ENCODE data around the gene BCAS3.

- TF ChIP-seq CTCF (IDR thresholded peaks at IDR 0.05) (no peak), ZFX (IDR thresholded peaks at IDR 0.05; ENCODE audit: borderline replicate concordance) (no peak)
Measured at GRCh38 chr17:61075988-61076387, 398.3 kb downstream of the BCAS3 start.
